HL-60 (cell line): ENCODE results near the gene GADD45GIP1.

Experiments
- DNase-seq, 2 experiments: peaks; one replicate each; pipeline ENCODE4 v3.0.0-alpha.2; 2010 to 2020; ENCODE audit warnings: low read depth in 1 of 2, low spot score in 1 of 2
- H3K27ac ChIP-seq: fragments of 250-450 bp; sonication (Bioruptor Pico); replicated peaks from 2 replicates; pipeline ENCODE4 v1.5.1; 2020; ENCODE audit warnings: mild to moderate bottlenecking, moderate library complexity
- H3K27me3 ChIP-seq: fragments of 250-450 bp; sonication (Bioruptor Pico); 2 replicates; pipeline ENCODE4 v1.5.1; 2021; ENCODE audit warnings: mild to moderate bottlenecking, moderate library complexity; ENCODE audit not compliant: insufficient read depth, poor library complexity, severe bottlenecking
- H3K4me3 ChIP-seq: replicated peaks from 2 replicates; pipeline ENCODE4 v1.5.1; 2011; ENCODE audit warnings: mild to moderate bottlenecking, control low read depth, low read length; ENCODE audit not compliant: insufficient read depth
- GABPA ChIP-seq: IDR thresholded peaks from 2 replicates; pipeline ENCODE4 v1.6.1; 2012; ENCODE audit warnings: low read depth
- POLR2AphosphoS5 ChIP-seq: IDR thresholded peaks from 2 replicates; pipeline ENCODE4 v1.6.1; 2012; ENCODE audit warnings: low read depth
- REST ChIP-seq: IDR thresholded peaks from 2 replicates; pipeline ENCODE4 v1.6.1; 2012; ENCODE audit warnings: low read depth; ENCODE audit not compliant: insufficient replicate concordance
- SPI1 ChIP-seq: IDR thresholded peaks from 2 replicates; pipeline ENCODE4 v1.6.1; 2012; ENCODE audit warnings: low read depth, mild to moderate bottlenecking, borderline replicate concordance
- TF ChIP-seq, protein P1 (sequence below): IDR thresholded peaks from one replicate; pipeline ENCODE4 v1.5.1; 2011; ENCODE audit warnings: low read length, control low read depth, inconsistent platforms; ENCODE audit not compliant: insufficient read depth

GADD45GIP1 gene

GRCh38 chr19:12969292-12969988 lies 12.4 kb upstream of the GADD45GIP1 start, which contains the start of gene DAND5:
DAND5 (plus strand) TSS chr19:12969576; CDS start chr19:12969661, 85 bp downstream.
- TF ChIP-seq POLR2AphosphoS5 = no peak
- TF ChIP-seq GABPA = no peak
- no peak for TF ChIP-seq REST
- TF ChIP-seq, protein P1, sequence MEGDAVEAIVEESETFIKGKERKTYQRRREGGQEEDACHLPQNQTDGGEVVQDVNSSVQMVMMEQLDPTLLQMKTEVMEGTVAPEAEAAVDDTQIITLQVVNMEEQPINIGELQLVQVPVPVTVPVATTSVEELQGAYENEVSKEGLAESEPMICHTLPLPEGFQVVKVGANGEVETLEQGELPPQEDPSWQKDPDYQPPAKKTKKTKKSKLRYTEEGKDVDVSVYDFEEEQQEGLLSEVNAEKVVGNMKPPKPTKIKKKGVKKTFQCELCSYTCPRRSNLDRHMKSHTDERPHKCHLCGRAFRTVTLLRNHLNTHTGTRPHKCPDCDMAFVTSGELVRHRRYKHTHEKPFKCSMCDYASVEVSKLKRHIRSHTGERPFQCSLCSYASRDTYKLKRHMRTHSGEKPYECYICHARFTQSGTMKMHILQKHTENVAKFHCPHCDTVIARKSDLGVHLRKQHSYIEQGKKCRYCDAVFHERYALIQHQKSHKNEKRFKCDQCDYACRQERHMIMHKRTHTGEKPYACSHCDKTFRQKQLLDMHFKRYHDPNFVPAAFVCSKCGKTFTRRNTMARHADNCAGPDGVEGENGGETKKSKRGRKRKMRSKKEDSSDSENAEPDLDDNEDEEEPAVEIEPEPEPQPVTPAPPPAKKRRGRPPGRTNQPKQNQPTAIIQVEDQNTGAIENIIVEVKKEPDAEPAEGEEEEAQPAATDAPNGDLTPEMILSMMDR = no peak
- TF ChIP-seq SPI1 = no peak
- Histone ChIP-seq H3K27me3 (no peaks in the 10 kb centered on the region), H3K4me3 (no peak within 1 kb of the TSS), H3K27ac (no peak within 1 kb of the TSS)
- DNase-seq = no peak

- H3K27ac ChIP-seq = no peak overlapping the region
These were observed 10.9 kb upstream of the GADD45GIP1 start for GRCh38 chr19:12967907-12968306.

DNA sequence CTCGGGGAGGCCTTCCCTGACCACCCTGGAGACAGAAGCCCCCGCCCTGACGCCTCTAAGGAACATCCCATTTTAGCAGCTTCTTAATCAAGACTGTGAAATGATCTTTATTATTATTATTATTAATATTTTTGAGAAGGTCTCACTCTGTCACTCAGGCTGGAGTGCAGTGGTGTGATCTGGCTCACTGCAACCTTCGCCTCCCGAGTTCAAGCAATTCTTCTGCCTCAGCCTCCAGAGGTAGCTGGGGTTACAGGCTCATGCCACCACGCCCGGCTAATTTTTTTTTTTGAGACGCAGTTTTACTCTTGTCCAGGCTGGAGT lies 8.8 kb upstream of the GADD45GIP1 start:
- no peak for DNase-seq
- H3K27ac ChIP-seq = no peak overlapping the region
- H3K4me3 ChIP-seq = no peak overlapping the region
- no peaks in the 10 kb centered on the region for H3K27me3 ChIP-seq
- no peak for TF ChIP-seq GABPA
- TF ChIP-seq SPI1 = no peak
- no peak for TF ChIP-seq REST
- TF ChIP-seq POLR2AphosphoS5 = no peak
- TF ChIP-seq, protein P1 = no peak

More at GRCh38 chr19:12967907-12968306, 10.9 kb upstream of the GADD45GIP1 start:
- DNase-seq = no peak
- H3K27me3 ChIP-seq = no peaks in the 10 kb centered on the region
- TF ChIP-seq, protein P1 = no peak
- no peak for TF ChIP-seq GABPA
- TF ChIP-seq SPI1 = no peak
- TF ChIP-seq REST = no peak
- no peak for TF ChIP-seq POLR2AphosphoS5
- no peak overlapping the region for H3K4me3 ChIP-seq
